H1 (cell line): ENCODE measurements around the gene RUSF1. TPM values are rescaled to one million over a fixed set of nuclear protein-coding genes. Genes with fewer than 3 reads are reported as not detected.

Experiments used
- KDM4A ChIP-seq: IDR thresholded peaks from one replicate; pipeline ENCODE4 v1.7.1; 2012; ENCODE audit warnings: low read depth, mild to moderate bottlenecking, moderate library complexity, low read length, inconsistent platforms; ENCODE audit not compliant: severe bottlenecking
- POU5F1 ChIP-seq: IDR thresholded peaks from 2 replicates; pipeline ENCODE4 v1.6.1; 2011; ENCODE audit warnings: low read depth, mild to moderate bottlenecking, low read length, moderate library complexity
- SIRT6 ChIP-seq: IDR thresholded peaks from one replicate; pipeline ENCODE4 v1.7.1; 2012; ENCODE audit warnings: low read length, inconsistent platforms
- TBP ChIP-seq: IDR thresholded peaks from 2 replicates; pipeline ENCODE4 v1.6.1; 2011; ENCODE audit warnings: low read depth, low read length, improper control_type of control experiment
- polyA plus RNA-seq, 7 experiments: library from polyadenylated mRNA; depleted of rRNA in 3 of 7; stranded (reverse) in 5 of 7; unstranded in 2 of 7; fragments of >200 nt in 5 of 7; fragments of 200-250 nt in 2 of 7; gene quantifications; 1 replicate in 5 of 7; 2 replicates in 1 of 7; 4 replicates in 1 of 7; pipeline versions ENCODE4 v1.2.1 to v1.2.3, GENCODE V29; 2011 to 2013; ENCODE audit warnings: missing spikeins in 2 of 7, mixed read lengths in 2 of 7
- total RNA-seq: library from RNA; stranded (reverse); fragmentation: NEBNext Ultra II Directional; extraction: Animal tissue kit (Norgen Biotek cat#: 25700); gene quantifications from 2 replicates; pipeline ENCODE4 v1.2.1, GENCODE V29; 2021

Gene RUSF1
- total and polyA plus RNA-seq, 2 of the 8 experiments (the other 6 are each of a cell fraction or from before 2014, with no cell fraction given) = 22.5 to 33.7 TPM

DNA sequence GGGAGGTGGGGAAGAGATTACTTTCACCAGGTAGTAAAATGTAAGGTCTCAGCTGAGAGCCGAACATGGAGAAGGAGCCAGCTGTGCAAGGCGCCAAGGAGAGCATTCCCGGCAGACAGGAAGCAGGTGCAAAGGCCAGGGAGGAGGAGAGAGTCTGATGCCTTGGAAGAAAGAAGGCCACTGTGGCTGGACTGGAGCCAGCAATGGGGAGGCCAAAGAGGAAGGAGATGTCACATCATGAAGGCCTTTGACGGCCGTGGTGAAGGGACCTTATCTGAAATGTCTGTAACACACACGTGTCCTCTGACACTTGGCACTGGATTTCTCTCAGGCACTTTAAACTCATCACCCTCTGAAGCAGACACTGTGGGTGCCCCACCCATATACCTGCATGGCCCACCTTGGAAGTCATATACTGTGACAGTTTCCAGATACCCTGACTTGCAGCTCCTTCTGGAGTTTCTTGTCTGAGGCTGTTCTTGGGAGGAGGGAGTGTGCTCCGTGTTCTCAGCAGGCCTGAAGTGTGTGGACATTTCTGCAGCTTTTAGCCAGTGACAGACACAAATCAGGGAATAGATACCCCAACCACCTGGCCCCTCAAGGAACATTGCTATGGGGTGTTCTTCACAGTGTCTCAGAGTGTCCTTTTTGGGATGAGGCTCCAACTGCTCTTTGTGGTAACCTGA is 27.2 kb downstream of the RUSF1 start (continued):
- TF ChIP-seq KDM4A = no peak
- TF ChIP-seq SIRT6 = no peak
- TF ChIP-seq TBP = no peak
- TF ChIP-seq POU5F1 = no peak
